Fibroblast of pulmonary artery (primary cell): ENCODE results near the gene ORM2.
"Not testable (repeated sequence)": the region's sequence is repeated elsewhere in the genome, so short reads cannot be mapped to it uniquely, and the experiment has no call there.

Experiments
- DNase-seq: peaks from one replicate; pipeline ENCODE4 v3.0.0-alpha.2; 2010; ENCODE audit warnings: low read depth
- H3K4me3 ChIP-seq: replicated peaks from 2 replicates; pipeline ENCODE4 v1.5.1; 2011; ENCODE audit warnings: low read depth, mild to moderate bottlenecking, control low read depth, low read length, moderate library complexity
- CTCF ChIP-seq: IDR thresholded peaks from 2 replicates; pipeline ENCODE4 v1.5.1; 2011; ENCODE audit warnings: mild to moderate bottlenecking, control low read depth, low read length, inconsistent platforms; ENCODE audit errors: missing control alignments

The ORM2 gene

GRCh38 chr9:114324492-114324891, 5.2 kb upstream of the ORM2 start:
- no peak overlapping the region for H3K4me3 ChIP-seq
- DNase-seq: no peak
- no peak for TF ChIP-seq CTCF

- DNase-seq, H3K4me3 ChIP-seq: not testable (repeated sequence)
Measured at GRCh38 chr9:114324965-114325364, 4.7 kb upstream of the ORM2 start.

DNA sequence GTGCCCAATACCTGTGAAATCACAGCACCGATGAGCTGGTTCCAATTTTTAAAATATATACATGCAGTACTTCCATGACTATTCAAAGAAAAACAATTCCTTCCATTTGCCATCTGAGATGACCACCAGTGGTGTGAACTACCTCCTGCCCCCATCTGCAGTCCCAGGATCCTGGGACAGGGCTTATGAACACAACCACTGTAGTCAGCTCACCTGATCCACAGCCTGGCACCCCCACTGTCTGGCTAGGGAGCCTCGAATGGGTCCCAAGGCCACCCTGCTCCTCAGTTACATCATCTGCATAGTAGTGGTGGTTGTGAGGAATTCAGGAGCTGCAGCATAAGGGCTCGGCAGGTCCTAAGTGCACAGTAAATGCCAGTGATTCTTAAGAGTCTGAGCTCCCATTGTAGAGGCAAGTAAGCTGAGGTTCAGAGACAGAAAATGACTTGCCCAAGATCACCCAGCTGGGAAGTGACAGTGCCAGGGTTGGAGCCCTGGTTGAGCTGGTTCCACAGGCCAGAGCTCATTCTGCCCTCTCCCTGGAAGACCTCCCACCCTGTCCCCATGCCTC, 3.9 kb upstream of the ORM2 start:
- DNase-seq: not testable (repeated sequence)

GRCh38 chr9:114327749-114328148, 1.9 kb upstream of the ORM2 start:
- no peak for TF ChIP-seq CTCF
- no peak overlapping the region for H3K4me3 ChIP-seq
- no peak for DNase-seq

More for the DNA sequence above, 3.9 kb upstream of the ORM2 start:
- H3K4me3 ChIP-seq: not testable (repeated sequence)

DNA sequence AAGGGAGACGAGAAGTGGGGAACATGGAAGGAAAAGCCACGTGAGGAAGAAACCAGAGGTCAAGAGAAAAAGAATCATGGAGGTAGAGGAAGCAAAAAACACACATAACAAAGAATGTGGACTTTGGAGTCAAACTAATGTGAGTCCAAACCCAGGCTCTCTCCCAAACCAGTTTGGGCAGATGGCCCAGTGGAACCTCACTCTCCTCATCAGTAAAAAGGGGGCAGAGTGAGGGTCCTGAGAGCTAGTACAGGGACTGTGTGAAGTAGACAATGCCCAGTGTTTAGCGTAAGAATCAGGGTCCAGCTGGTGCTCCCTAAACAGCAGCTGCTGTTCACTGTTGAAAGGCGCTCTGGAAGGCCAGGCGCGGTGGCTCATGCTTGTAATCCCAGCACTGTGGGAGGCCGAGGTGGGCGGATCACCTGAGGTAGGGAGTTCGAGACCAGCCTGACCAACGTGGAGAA, 1.3 kb upstream of the ORM2 start:
- not testable (repeated sequence) for DNase-seq, H3K4me3 ChIP-seq

GRCh38 chr9:114328937-114329624, 588 bp upstream of the ORM2 start:
- H3K4me3 ChIP-seq, DNase-seq: not testable (repeated sequence)

DNA sequence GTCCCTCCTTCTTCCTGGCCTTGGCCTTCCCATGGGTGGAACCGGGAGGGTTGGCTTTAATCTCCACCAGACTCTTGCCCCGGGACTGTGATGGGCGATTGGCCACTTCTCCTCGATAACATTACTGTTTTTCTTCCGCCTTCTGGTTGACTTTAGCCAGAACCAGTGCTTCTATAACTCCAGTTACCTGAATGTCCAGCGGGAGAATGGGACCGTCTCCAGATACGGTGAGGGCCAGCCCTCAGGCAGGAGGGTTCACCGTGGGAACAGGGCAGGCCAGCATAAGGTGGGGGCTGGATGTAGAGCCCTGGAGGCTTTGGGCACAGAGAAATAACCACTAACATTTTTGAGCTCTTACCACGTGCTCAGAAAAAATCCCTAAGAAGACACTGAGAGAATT, 967 bp downstream of the ORM2 start:
- no peak for DNase-seq
- H3K4me3 ChIP-seq: no peak overlapping the region
- TF ChIP-seq CTCF: no peak

GRCh38 chr9:114331229-114332195, 1.8 kb downstream of the ORM2 start:
- not testable (repeated sequence) for DNase-seq

DNA sequence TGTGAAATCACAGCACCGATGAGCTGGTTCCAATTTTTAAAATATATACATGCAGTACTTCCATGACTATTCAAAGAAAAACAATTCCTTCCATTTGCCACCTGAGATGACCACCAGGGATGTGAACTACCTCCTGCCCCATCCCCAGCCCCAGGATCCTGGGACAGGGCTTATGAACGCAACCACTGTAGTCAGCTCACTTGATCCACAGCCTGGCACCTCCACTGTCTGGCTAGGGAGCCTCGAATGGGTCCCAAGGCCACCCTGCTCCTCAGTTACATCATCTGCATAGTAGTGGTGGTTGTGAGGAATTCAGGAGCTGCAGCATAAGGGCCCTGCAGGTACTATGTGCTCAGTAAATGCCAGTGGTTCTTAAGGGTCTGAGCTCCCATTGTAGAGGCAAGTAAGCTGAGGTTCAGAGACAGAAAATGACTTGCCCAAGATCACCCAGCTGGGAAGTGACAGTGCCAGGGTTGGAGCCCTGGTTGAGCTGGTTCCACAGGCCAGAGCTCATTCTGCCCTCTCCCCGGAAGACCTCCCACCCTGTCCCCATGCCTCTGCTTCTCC, 2.9 kb downstream of the ORM2 start:
- H3K4me3 ChIP-seq, DNase-seq: not testable (repeated sequence)

More at GRCh38 chr9:114331229-114332195, 1.8 kb downstream of the ORM2 start:
- H3K4me3 ChIP-seq: not testable (repeated sequence)

DNA sequence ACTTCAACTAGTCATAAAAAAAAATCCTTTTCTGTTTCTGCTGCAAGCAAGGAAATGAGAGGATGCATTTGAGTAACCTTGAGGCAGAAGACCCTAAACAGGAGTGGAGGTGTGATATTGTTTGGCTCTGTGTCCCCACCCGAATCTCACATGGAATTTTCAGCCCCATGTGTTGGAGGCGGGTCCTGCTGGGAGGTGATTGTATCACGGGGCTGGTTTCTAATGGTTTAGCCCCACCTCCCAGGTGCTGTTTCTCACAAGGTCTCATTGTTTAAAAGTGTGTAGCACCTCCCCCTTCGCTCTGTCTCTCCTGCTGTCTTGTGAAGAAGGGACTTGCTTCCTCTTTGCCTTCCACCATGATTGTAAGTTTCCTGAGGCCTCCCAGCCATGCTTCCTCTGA, 4.0 kb downstream of the ORM2 start:
- not testable (repeated sequence) for H3K4me3 ChIP-seq, DNase-seq
